Stomach (tissue), 4 donors: ENCODE measurements around the gene CRIM1.

Experiments
- CTCF ChIP-seq, 7 experiments: fragments of 450-650 bp in 4 of 7; fragments of 200-600 bp in 3 of 7; sonication (generic) in 3 of 7; IDR thresholded peaks; one replicate each; pipeline ENCODE4 v1.5.1; 2016 to 2019; ENCODE audit warnings: antibody characterized with exemption in 7 of 7, control low read depth in 2 of 7, mild to moderate bottlenecking in 1 of 7
- POLR2A ChIP-seq, 4 donors: fragments of 450-650 bp; IDR thresholded peaks; one replicate each; pipeline ENCODE4 v1.6.1; 2016; ENCODE audit warnings: antibody characterized with exemption in 4 of 4, control low read depth in 2 of 4, mild to moderate bottlenecking in 1 of 4, moderate library complexity in 1 of 4
- POLR2AphosphoS5 ChIP-seq, 3 donors: sonication (generic); formaldehyde crosslinking; IDR thresholded peaks; one replicate each; pipeline ENCODE4 v1.6.1; 2016; ENCODE audit warnings: antibody characterized with exemption in 3 of 3

GRCh38 chr2:36394804-36395203 lies 39.2 kb downstream of the CRIM1 start:
- no peak for TF ChIP-seq CTCF (IDR thresholded peaks at IDR 0.05)
- no peak for TF ChIP-seq POLR2A (IDR thresholded peaks at IDR 0.05)
- no peak for TF ChIP-seq POLR2AphosphoS5 (IDR thresholded peaks at IDR 0.05)
